ENCODE measurements around the gene SGCA. TPM values are rescaled to one million over a fixed set of nuclear protein-coding genes. Genes with fewer than 3 reads are reported as not detected.

SGCA gene
- total RNA-seq, 2 experiments from 2014 or later = 0.57 to 1.1 TPM

- no peaks in the 10 kb centered on the region for H3K36me3 ChIP-seq (ENCODE audit: insufficient read depth, low read length)
- no peaks in the 10 kb centered on the region for H3K9me2 ChIP-seq (ENCODE audit: insufficient read depth, low read length)
- no peak overlapping the region for H2AFZ ChIP-seq (ENCODE audit: low read length)
- no TSS peak for BruUV-seq (replicated peaks)
- no peaks in the 10 kb centered on the region for H4K20me1 ChIP-seq (ENCODE audit: insufficient read depth, low read length)
- no peak for DNase-seq (ENCODE audit: low spot score)
- no peak overlapping the region for H3K4me3 ChIP-seq (ENCODE audit: low read depth, low read length, poor library complexity, severe bottlenecking)
- H3K9me3 ChIP-seq (ENCODE audit: low read length) = no peaks in the 10 kb centered on the region
- H3K4me2 ChIP-seq (ENCODE audit: low read length) = no peak overlapping the region
- intact Hi-C loops (cut with micrococcal nuclease; ENCODE audit: unreplicated experiment) = no loop called here
- no peak overlapping the region for H3K27ac ChIP-seq (ENCODE audit: low read depth, low read length, poor library complexity, severe bottlenecking)
- H3K4me1 ChIP-seq (ENCODE audit: insufficient read depth, low read length, poor library complexity, severe bottlenecking) = no peaks in the 10 kb centered on the region
- TF ChIP-seq CTCF (conservative IDR thresholded peaks at IDR 0.05; ENCODE audit: low read length) (no peak), EZH2phosphoT487 (IDR thresholded peaks at IDR 0.05; ENCODE audit: borderline replicate concordance, low read depth, low read length) (no peak)
- no peaks in the 10 kb centered on the region for H3K79me2 ChIP-seq (ENCODE audit: insufficient read depth, low read depth, low read length)
- ChIA-PET POLR2A (interaction anchor here (0.6 kb wide), 1 partner anchor 46 kb away, joined by 3 read pairs; no protein-coding TSS in a partner anchor), CTCF (ENCODE audit: unreplicated experiment) (no interaction called here)
These were observed 53.0 kb downstream of the SGCA start for GRCh38 chr17:50218771-50219315.

GRCh38 chr17:50219342-50219741 lies 53.5 kb downstream of the SGCA start:
- CTCF ChIA-PET (ENCODE audit: unreplicated experiment) = no interaction called here

More at GRCh38 chr17:50219342-50219741, 53.5 kb downstream of the SGCA start:
- Histone ChIP-seq H3K79me2 (ENCODE audit: insufficient read depth, low read depth, low read length) (no peaks in the 10 kb centered on the region), H4K20me1 (ENCODE audit: insufficient read depth, low read length) (no peaks in the 10 kb centered on the region), H2AFZ (ENCODE audit: low read length) (no peak overlapping the region), H3K4me2 (ENCODE audit: low read length) (no peak overlapping the region), H3K27ac (ENCODE audit: low read depth, low read length, poor library complexity, severe bottlenecking) (no peak overlapping the region), H3K9me2 (ENCODE audit: insufficient read depth, low read length) (no peaks in the 10 kb centered on the region), H3K4me3 (ENCODE audit: low read depth, low read length, poor library complexity, severe bottlenecking) (no peak overlapping the region), H3K36me3 (ENCODE audit: insufficient read depth, low read length) (no peaks in the 10 kb centered on the region), H3K9me3 (ENCODE audit: low read length) (no peaks in the 10 kb centered on the region), H3K4me1 (ENCODE audit: insufficient read depth, low read length, poor library complexity, severe bottlenecking) (no peaks in the 10 kb centered on the region)
- TF ChIP-seq EZH2phosphoT487 (IDR thresholded peaks at IDR 0.05; ENCODE audit: borderline replicate concordance, low read depth, low read length) (no peak), CTCF (conservative IDR thresholded peaks at IDR 0.05; ENCODE audit: low read length) (no peak)
- intact Hi-C loops (cut with micrococcal nuclease; ENCODE audit: unreplicated experiment) = no loop called here
- DNase-seq (ENCODE audit: low spot score) = no peak
- BruUV-seq (replicated peaks) = no TSS peak
- POLR2A ChIA-PET = no interaction called here
